GM23338 (cell line): Measurements from ENCODE around the gene MED9. TPM values are rescaled to one million over a fixed set of nuclear protein-coding genes. Genes with fewer than 3 reads are reported as not detected.

Source experiments
- ATAC-seq: fragments of 200-7000 bp; cut with Tn5 transposase; 3 replicates; pipeline ENCODE4 v1.9.1; 2020
- DNase-seq: peaks from one replicate; pipeline ENCODE4 v3.0.0-alpha.2; 2015; ENCODE audit warnings: low spot score
- H2AFZ ChIP-seq: fragments of 200-600 bp; sonication (generic); 2 replicates; pipeline ENCODE4 v1.8.0; 2016; ENCODE audit warnings: antibody characterized with exemption, mild to moderate bottlenecking, moderate library complexity
- H3F3A ChIP-seq: fragments of 200-600 bp; sonication (generic); replicated peaks from 2 replicates; pipeline ENCODE4 v1.8.0; 2017; ENCODE audit warnings: antibody characterized with exemption, mixed run types, low read depth
- H3K27ac ChIP-seq: fragments of 200-600 bp; sonication (generic); 2 replicates; pipeline ENCODE4 v1.6.1; 2016; ENCODE audit warnings: low read depth
- H3K27me3 ChIP-seq: fragments of 200-600 bp; sonication (generic); 2 replicates; pipeline ENCODE4 v1.8.0; 2016; ENCODE audit warnings: mild to moderate bottlenecking, mixed run types, moderate library complexity; ENCODE audit not compliant: insufficient read depth
- H3K36me3 ChIP-seq: fragments of 200-600 bp; sonication (generic); 2 replicates; pipeline ENCODE4 v1.8.0; 2016; ENCODE audit warnings: mild to moderate bottlenecking; ENCODE audit not compliant: insufficient read depth
- H3K4me1 ChIP-seq: fragments of 200-600 bp; sonication (generic); 2 replicates; pipeline ENCODE4 v1.8.0; 2016; ENCODE audit warnings: mild to moderate bottlenecking, moderate library complexity; ENCODE audit not compliant: insufficient read depth
- H3K4me2 ChIP-seq: fragments of 200-600 bp; sonication (generic); 2 replicates; pipeline ENCODE4 v1.7.1; 2017; ENCODE audit warnings: mixed run types
- H3K4me3 ChIP-seq: fragments of 200-600 bp; sonication (generic); 2 replicates; pipeline ENCODE4 v1.6.1; 2016; ENCODE audit warnings: mixed run types
- H3K79me2 ChIP-seq: fragments of 200-600 bp; sonication (generic); replicated peaks from 2 replicates; pipeline ENCODE4 v1.8.0; 2017; ENCODE audit warnings: mild to moderate bottlenecking; ENCODE audit not compliant: insufficient read depth
- H3K9me2 ChIP-seq: fragments of 200-600 bp; sonication (generic); 2 replicates; pipeline ENCODE4 v1.8.0; 2017; ENCODE audit not compliant: insufficient read depth
- H4K20me1 ChIP-seq: fragments of 200-600 bp; sonication (generic); replicated peaks from 2 replicates; pipeline ENCODE4 v1.8.0; 2017; ENCODE audit warnings: mild to moderate bottlenecking; ENCODE audit not compliant: insufficient read depth
- H3K27ac Mint-ChIP-seq: 2 replicates; pipeline ENCODE4 v1.8.0; 2020; ENCODE audit warnings: inconsistent platforms, mild to moderate bottlenecking, moderate library complexity, mixed read lengths
- H3K27me3 Mint-ChIP-seq: 3 replicates; pipeline ENCODE4 v1.8.0; 2022; ENCODE audit warnings: low read depth, mild to moderate bottlenecking, moderate library complexity, mixed read lengths, inconsistent platforms; ENCODE audit not compliant: insufficient read depth, poor library complexity
- H3K36me3 Mint-ChIP-seq: 3 replicates; pipeline ENCODE4 v1.8.0; 2021; ENCODE audit warnings: low read depth, mild to moderate bottlenecking, inconsistent platforms, moderate library complexity, mixed read lengths
- H3K4me1 Mint-ChIP-seq: 3 replicates; pipeline ENCODE4 v1.8.0; 2020; ENCODE audit warnings: mild to moderate bottlenecking, inconsistent platforms, mixed read lengths
- H3K4me3 Mint-ChIP-seq: 3 replicates; pipeline ENCODE4 v1.8.0; 2021; ENCODE audit warnings: moderate library complexity, mild to moderate bottlenecking, inconsistent platforms, mixed read lengths
- H3K9me3 Mint-ChIP-seq: 3 replicates; pipeline ENCODE4 v1.8.0; 2020; ENCODE audit warnings: moderate library complexity, mild to moderate bottlenecking, inconsistent platforms, mixed read lengths
- CREB1 ChIP-seq: fragments of 250-450 bp; sonication (Bioruptor Pico); IDR thresholded peaks from 2 replicates; pipeline ENCODE4 v1.5.0; 2020; ENCODE audit warnings: low read depth, mild to moderate bottlenecking, moderate library complexity
- EZH2 ChIP-seq: fragments of 200-600 bp; sonication (generic); IDR thresholded peaks from one replicate; pipeline ENCODE4 v1.8.0; 2017; ENCODE audit warnings: antibody characterized with exemption, mild to moderate bottlenecking, low read depth; ENCODE audit not compliant: unreplicated experiment
- EZH2phosphoT487 ChIP-seq: fragments of 200-600 bp; sonication (generic); IDR thresholded peaks from one replicate; pipeline ENCODE4 v1.8.1; 2018; ENCODE audit warnings: antibody characterized with exemption; ENCODE audit not compliant: unreplicated experiment
- JUNB ChIP-seq: IDR thresholded peaks from one replicate; pipeline ENCODE4 v1.6.1; 2016; ENCODE audit warnings: antibody characterized with exemption; ENCODE audit not compliant: unreplicated experiment
- NANOG ChIP-seq: IDR thresholded peaks from 2 replicates; pipeline ENCODE4 v1.6.1; 2016; ENCODE audit warnings: antibody characterized with exemption, borderline replicate concordance
- STAT1 ChIP-seq: IDR thresholded peaks from one replicate; pipeline ENCODE4 v1.6.1; 2016; ENCODE audit warnings: antibody characterized with exemption; ENCODE audit not compliant: unreplicated experiment
- ZNF114 ChIP-seq: fragments of 250-450 bp; sonication (Bioruptor Pico); IDR thresholded peaks from 2 replicates; pipeline ENCODE4 v1.5.0; 2020; ENCODE audit warnings: mild to moderate bottlenecking, moderate library complexity
- ZNF331 ChIP-seq: fragments of 250-450 bp; sonication (Bioruptor Pico); IDR thresholded peaks from 2 replicates; pipeline ENCODE4 v1.5.0; 2020; ENCODE audit warnings: low read depth, mild to moderate bottlenecking, moderate library complexity
- polyA plus RNA-seq: library from polyadenylated mRNA; unstranded; fragments of >200 nt; fragmentation: Nextera tagmentation; extraction: Ambion mirVana; gene quantifications from 2 replicates; pipeline ENCODE4 v1.2.1, GENCODE V29; 2016
- total RNA-seq: library from RNA; depleted of rRNA; stranded (reverse); fragments of >200 nt; shearing (Covaris generic); gene quantifications from 2 replicates; pipeline ENCODE4 v1.2.3, GENCODE V29; 2014
- TF ChIP-seq, protein P1 (sequence below): fragments of 250-450 bp; sonication (Bioruptor Pico); IDR thresholded peaks from 2 replicates; pipeline ENCODE4 v1.5.0; 2020; ENCODE audit warnings: mild to moderate bottlenecking, moderate library complexity
- TF ChIP-seq, protein P2 (sequence below), 2 experiments: fragments of 200-600 bp in 1 of 2; sonication (generic) in 1 of 2; conservative IDR thresholded peaks; 2 replicates each; pipeline versions ENCODE4 v1.5.1 to v1.6.1; 2016 to 2017; ENCODE audit warnings: antibody characterized with exemption in 2 of 2, low read depth in 2 of 2, mild to moderate bottlenecking in 2 of 2, moderate library complexity in 1 of 2
- TF ChIP-seq, protein P3 (sequence below): IDR thresholded peaks from one replicate; pipeline ENCODE4 v1.6.1; 2018; ENCODE audit warnings: antibody characterized with exemption; ENCODE audit not compliant: unreplicated experiment
- TF ChIP-seq, protein P4 (sequence below): IDR thresholded peaks from 2 replicates; pipeline ENCODE4 v1.6.1; 2016; ENCODE audit warnings: antibody characterized with exemption

The MED9 gene
- total and polyA plus RNA-seq, 2 experiments from 2014 or later, result 17.3 to 19.9 TPM

DNA sequence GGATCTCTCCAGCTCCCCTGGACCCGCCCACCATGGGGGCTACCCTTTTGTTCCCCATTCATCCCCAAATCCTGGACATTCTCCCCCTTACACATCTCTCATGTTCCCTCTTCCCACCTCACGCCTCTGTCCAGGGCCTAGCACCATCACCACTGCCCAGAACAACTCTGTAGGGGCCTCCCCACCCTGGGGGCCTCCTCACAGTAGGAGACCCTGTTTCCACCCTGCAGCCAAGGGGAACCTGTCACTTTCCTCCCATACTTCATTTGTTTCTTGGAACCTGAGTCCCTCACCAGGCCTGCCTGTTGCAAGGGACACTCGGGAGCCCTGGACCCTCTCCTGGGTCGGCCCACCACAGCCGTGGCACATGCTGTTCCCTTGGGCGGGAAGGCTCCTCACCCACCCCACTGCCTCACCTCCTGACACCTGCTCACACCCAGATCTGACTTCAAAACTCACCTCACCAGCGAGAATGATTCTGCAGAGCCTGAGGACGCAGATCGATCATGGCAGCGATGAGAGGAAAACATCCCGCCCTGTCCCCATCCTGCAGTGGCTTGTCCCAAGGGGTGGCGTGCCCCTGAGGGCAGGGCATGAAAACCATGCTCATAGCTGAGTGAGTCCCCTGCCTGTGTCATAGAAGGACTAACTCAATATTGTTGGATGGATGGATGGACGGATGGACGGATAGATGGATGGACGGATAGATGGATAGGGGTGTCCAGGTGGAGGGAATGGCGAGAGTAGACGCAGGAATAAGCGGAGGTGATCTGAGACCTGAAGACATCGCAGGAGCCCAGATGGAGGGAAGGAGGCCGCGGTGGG lies 26.2 kb downstream of the MED9 start:
- ATAC-seq (no peak), DNase-seq (no peak)
- Histone ChIP-seq H3K4me1 (no peaks in the 10 kb centered on the region), H3K79me2 (no peaks in the 10 kb centered on the region), H3K27me3 (no peaks in the 10 kb centered on the region), H3F3A (no peaks in the 10 kb centered on the region), H3K9me2 (no peaks in the 10 kb centered on the region), H3K27ac (no peak overlapping the region), H3K4me3 (no peak overlapping the region), H2AFZ (no peak overlapping the region), H4K20me1 (no peaks in the 10 kb centered on the region; the same call in 1 of the 2 replicates), H3K36me3 (no peaks in the 10 kb centered on the region), H3K4me2 (no peak overlapping the region)
- no peaks in the 10 kb centered on the region; the same call in 2 of the 3 replicates for H3K36me3 Mint-ChIP-seq
- H3K4me1 Mint-ChIP-seq, result peaks cover 6% of the 10 kb centered on the region
- H3K27me3 Mint-ChIP-seq, result peaks cover 10% of the 10 kb centered on the region
- H3K27ac Mint-ChIP-seq, result no peak overlapping the region
- H3K9me3 Mint-ChIP-seq, result no peaks in the 10 kb centered on the region
- H3K4me3 Mint-ChIP-seq, result no peak overlapping the region
- no peak for TF ChIP-seq STAT1
- TF ChIP-seq, protein P1, sequence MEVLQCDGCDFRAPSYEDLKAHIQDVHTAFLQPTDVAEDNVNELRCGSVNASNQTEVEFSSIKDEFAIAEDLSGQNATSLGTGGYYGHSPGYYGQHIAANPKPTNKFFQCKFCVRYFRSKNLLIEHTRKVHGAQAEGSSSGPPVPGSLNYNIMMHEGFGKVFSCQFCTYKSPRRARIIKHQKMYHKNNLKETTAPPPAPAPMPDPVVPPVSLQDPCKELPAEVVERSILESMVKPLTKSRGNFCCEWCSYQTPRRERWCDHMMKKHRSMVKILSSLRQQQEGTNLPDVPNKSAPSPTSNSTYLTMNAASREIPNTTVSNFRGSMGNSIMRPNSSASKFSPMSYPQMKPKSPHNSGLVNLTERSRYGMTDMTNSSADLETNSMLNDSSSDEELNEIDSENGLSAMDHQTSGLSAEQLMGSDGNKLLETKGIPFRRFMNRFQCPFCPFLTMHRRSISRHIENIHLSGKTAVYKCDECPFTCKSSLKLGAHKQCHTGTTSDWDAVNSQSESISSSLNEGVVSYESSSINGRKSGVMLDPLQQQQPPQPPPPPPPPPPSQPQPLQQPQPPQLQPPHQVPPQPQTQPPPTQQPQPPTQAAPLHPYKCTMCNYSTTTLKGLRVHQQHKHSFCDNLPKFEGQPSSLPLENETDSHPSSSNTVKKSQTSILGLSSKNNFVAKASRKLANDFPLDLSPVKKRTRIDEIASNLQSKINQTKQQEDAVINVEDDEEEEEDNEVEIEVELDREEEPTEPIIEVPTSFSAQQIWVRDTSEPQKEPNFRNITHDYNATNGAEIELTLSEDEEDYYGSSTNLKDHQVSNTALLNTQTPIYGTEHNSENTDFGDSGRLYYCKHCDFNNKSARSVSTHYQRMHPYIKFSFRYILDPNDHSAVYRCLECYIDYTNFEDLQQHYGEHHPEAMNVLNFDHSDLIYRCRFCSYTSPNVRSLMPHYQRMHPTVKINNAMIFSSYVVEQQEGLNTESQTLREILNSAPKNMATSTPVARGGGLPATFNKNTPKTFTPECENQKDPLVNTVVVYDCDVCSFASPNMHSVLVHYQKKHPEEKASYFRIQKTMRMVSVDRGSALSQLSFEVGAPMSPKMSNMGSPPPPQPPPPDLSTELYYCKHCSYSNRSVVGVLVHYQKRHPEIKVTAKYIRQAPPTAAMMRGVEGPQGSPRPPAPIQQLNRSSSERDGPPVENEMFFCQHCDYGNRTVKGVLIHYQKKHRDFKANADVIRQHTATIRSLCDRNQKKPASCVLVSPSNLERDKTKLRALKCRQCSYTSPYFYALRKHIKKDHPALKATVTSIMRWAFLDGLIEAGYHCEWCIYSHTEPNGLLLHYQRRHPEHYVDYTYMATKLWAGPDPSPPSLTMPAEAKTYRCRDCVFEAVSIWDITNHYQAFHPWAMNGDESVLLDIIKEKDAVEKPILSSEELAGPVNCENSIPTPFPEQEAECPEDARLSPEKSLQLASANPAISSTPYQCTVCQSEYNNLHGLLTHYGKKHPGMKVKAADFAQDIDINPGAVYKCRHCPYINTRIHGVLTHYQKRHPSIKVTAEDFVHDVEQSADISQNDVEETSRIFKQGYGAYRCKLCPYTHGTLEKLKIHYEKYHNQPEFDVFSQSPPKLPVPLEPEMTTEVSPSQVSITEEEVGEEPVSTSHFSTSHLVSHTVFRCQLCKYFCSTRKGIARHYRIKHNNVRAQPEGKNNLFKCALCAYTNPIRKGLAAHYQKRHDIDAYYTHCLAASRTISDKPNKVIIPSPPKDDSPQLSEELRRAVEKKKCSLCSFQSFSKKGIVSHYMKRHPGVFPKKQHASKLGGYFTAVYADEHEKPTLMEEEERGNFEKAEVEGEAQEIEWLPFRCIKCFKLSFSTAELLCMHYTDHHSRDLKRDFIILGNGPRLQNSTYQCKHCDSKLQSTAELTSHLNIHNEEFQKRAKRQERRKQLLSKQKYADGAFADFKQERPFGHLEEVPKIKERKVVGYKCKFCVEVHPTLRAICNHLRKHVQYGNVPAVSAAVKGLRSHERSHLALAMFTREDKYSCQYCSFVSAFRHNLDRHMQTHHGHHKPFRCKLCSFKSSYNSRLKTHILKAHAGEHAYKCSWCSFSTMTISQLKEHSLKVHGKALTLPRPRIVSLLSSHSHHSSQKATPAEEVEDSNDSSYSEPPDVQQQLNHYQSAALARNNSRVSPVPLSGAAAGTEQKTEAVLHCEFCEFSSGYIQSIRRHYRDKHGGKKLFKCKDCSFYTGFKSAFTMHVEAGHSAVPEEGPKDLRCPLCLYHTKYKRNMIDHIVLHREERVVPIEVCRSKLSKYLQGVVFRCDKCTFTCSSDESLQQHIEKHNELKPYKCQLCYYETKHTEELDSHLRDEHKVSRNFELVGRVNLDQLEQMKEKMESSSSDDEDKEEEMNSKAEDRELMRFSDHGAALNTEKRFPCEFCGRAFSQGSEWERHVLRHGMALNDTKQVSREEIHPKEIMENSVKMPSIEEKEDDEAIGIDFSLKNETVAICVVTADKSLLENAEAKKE, result no peak
- TF ChIP-seq EZH2, result no peak
- TF ChIP-seq, protein P2, sequence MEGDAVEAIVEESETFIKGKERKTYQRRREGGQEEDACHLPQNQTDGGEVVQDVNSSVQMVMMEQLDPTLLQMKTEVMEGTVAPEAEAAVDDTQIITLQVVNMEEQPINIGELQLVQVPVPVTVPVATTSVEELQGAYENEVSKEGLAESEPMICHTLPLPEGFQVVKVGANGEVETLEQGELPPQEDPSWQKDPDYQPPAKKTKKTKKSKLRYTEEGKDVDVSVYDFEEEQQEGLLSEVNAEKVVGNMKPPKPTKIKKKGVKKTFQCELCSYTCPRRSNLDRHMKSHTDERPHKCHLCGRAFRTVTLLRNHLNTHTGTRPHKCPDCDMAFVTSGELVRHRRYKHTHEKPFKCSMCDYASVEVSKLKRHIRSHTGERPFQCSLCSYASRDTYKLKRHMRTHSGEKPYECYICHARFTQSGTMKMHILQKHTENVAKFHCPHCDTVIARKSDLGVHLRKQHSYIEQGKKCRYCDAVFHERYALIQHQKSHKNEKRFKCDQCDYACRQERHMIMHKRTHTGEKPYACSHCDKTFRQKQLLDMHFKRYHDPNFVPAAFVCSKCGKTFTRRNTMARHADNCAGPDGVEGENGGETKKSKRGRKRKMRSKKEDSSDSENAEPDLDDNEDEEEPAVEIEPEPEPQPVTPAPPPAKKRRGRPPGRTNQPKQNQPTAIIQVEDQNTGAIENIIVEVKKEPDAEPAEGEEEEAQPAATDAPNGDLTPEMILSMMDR (conservative IDR thresholded peaks at IDR 0.05; ENCODE audit: low read depth in 2 of 2), result no peak
- no peak for TF ChIP-seq NANOG
- TF ChIP-seq ZNF114 (CRISPR knock-in tag), result no peak
- TF ChIP-seq, protein P3, sequence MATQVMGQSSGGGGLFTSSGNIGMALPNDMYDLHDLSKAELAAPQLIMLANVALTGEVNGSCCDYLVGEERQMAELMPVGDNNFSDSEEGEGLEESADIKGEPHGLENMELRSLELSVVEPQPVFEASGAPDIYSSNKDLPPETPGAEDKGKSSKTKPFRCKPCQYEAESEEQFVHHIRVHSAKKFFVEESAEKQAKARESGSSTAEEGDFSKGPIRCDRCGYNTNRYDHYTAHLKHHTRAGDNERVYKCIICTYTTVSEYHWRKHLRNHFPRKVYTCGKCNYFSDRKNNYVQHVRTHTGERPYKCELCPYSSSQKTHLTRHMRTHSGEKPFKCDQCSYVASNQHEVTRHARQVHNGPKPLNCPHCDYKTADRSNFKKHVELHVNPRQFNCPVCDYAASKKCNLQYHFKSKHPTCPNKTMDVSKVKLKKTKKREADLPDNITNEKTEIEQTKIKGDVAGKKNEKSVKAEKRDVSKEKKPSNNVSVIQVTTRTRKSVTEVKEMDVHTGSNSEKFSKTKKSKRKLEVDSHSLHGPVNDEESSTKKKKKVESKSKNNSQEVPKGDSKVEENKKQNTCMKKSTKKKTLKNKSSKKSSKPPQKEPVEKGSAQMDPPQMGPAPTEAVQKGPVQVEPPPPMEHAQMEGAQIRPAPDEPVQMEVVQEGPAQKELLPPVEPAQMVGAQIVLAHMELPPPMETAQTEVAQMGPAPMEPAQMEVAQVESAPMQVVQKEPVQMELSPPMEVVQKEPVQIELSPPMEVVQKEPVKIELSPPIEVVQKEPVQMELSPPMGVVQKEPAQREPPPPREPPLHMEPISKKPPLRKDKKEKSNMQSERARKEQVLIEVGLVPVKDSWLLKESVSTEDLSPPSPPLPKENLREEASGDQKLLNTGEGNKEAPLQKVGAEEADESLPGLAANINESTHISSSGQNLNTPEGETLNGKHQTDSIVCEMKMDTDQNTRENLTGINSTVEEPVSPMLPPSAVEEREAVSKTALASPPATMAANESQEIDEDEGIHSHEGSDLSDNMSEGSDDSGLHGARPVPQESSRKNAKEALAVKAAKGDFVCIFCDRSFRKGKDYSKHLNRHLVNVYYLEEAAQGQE, result no peak
- TF ChIP-seq CREB1, result no peak
- TF ChIP-seq, protein P4, sequence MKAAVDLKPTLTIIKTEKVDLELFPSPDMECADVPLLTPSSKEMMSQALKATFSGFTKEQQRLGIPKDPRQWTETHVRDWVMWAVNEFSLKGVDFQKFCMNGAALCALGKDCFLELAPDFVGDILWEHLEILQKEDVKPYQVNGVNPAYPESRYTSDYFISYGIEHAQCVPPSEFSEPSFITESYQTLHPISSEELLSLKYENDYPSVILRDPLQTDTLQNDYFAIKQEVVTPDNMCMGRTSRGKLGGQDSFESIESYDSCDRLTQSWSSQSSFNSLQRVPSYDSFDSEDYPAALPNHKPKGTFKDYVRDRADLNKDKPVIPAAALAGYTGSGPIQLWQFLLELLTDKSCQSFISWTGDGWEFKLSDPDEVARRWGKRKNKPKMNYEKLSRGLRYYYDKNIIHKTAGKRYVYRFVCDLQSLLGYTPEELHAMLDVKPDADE, result no peak
- TF ChIP-seq JUNB, result no peak
- TF ChIP-seq EZH2phosphoT487, result no peak
- no peak for TF ChIP-seq ZNF331
